ENCODE results near the gene WFIKKN2.

- TF ChIP-seq CTCF (optimal IDR thresholded peaks at IDR 0.05 in 1 of 3, IDR thresholded peaks at IDR 0.05 in 1 of 3, conservative IDR thresholded peaks at IDR 0.05 in 1 of 3; ENCODE audit: extremely low read depth in 1 of 3, insufficient read depth in 2 of 3, low read length in 3 of 3) (no peak), EZH2 (IDR thresholded peaks at IDR 0.05; ENCODE audit: low read length) (no peak)
These were observed 6.1 kb upstream of the WFIKKN2 start for GRCh38 chr17:50829332-50829731.

Measured in keratinocyte (primary cell).